NOMO-1 treated with dmso at 0.1 percent for 144 hours (cell line): ENCODE data around the gene GABBR2.
"Not testable (repeated sequence)": the region's sequence is repeated elsewhere in the genome, so short reads cannot be mapped to it uniquely, and the experiment has no call there.

Experiments
- DNase-seq: peaks from one replicate; lab custom pipeline; 2025; ENCODE audit not compliant: unreplicated experiment; lab: John Stamatoyannopoulos, UW

GABBR2 gene

DNA sequence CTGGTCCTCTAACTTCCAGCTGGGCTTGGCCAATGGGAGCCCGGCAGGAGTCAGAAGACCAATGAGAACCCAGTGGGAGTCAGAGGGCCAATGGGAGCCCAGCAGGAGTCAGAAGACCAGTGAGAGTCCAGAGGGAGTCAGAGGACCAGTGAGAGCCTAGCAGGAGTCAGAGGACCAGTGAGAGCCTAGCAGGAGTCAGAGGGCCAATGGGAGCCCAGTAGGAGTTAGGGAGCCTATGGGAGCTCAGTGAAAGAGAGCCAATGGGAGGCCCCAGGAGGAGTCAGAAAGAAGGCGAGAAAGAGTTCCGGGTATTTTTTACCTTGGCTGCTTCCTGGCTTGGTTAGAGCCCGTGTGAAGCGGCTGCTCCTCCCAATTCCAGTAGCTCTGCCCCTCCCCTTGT, 191.0 kb downstream of the GABBR2 start:
- DNase-seq = no peak

DNA sequence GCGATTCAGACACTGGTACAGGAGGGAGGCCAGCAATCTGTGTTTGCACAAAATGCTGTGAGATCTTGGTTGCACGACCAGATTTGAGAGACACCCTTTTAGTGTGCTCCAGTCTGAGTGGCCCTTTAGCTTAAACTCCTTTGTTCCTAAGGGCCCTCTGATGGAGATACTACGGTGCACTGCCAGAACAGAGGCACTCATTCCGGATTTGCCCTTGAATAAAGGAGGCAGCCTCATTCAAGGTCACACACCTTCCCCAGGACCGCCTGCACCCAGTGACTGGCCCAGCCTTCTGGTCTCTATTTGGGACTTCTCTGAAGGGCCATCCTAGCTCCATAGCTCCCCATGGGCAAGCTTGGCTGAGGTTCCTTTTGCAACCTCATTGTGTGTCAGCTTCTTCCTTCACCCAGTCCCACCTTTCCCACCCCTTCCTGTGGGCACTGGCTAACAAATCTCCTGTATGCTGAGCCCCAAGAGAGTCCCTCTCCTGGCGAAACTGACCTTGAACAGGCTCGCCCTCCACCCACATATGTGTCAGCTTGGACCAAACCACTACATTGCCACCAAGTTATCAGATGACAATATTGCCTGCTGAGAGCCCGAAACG, 191.7 kb downstream of the GABBR2 start:
- no peak for DNase-seq

DNA sequence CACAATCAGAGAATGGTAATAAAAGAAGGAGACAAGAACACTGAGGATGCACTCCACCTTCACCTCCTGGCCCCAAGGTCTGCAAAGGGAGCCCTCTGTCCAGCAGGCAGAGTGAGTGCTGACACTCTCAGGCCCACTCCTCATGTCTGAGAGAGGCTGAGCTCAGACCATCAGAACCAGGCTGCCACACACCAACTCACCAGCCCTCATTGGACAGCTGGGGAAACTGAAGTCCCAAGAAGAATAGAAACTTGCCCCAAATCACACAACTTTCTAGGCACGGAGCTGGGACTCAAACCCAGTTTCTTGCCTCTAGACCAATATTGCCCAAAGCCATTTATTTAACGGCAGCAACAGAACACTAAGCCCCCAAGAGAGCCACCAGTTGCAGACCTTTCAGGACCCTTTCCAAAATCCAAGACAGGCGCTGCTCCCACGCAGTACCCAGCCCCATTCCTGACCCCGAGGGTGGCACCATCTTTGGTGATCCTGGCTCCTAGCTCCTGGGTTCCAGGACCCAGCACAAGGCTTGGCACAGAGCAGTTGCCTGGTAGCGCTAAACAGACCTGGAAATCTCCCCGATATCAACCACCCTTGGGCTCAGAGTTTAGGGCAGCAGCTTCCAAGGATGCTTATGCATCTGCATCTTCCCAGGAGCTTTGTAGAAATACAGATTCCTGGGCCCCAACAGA, 192.4 kb downstream of the GABBR2 start:
- no peak for DNase-seq

DNA sequence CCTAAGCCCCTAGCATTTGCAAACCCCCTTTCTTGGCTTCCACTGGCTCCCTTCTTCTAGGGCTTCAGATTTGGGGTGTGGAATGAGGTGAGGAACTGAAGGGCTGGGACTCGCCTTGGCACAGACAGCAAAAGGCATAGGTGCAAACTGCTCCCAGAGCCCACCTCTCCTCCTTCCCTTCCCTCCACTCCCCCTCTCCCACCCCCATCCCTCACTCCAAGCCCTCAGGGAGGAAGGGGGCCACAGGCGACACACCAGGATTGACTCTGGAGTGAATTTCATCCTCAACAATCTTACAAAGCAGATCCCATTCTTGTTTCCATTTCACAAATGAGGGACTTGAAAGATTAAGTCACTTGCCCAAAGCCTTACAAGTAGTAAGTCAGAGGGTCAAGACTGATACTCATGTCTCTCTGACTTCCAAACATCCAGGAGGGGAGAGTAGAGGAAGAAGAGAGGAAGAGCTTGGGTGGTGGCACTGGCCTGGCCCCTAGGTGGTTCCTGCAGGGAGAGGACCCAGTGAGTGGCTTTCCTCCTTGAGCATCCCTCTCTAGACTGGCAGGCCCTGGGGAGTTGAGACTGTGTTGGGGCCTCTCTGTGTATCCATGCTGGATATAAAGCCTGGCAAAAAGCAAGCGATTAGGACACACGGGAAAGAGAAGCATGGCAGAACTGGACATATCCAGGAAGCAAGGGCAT, 193.1 kb downstream of the GABBR2 start:
- DNase-seq = no peak

DNA sequence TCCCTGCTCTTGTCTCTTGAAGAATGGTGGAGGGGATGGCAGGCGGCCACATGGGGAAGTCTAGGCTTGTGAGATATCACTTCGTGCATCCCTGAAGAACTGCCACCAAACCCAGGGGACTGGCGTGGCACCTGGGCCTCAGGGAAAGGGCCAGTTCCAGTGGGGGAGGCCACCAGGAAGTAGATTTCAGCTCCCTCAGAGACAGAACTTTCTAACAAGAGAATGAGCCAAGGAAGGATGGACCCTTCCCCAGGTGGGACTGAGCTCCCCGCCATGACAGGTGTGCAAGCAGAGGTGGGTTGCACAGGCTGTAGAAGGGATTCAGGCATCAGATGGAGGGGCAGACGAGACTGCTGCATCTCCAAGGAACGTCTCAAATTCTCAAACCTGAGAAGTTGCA, 193.9 kb downstream of the GABBR2 start:
- DNase-seq = no peak

DNA sequence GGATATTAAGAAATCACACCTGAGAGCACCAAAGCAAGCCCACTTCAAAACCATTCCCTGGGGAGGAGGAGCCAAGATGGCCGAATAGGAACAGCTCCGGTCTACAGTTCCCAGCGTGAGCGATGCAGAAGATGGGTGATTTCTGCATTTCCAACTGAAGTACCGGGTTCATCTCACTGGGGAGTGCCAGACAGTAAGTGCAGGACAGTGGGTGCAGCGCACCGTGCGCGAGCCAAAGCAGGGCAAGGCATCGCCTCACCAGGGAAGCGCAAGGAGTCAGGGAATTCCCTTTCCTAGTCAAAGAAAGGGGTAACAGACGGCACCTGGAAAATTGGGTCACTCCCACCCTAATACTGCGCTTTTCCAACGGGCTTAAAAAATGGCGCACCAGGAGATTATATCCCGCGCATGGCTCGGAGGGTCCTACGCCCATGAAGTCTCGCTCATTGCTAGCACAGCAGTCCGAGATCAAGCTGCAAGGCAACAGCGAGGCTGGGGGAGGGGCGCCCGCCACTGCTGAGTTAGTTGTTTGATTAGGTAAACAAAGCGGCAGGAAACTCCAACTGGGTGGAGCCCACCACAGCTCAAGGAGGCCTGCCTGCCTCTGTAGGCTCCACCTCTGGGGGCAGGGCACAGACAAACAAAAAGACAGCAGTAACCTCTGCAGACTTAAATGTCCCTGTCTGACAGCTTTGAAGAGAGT, 200.4 kb downstream of the GABBR2 start:
- DNase-seq = not testable (repeated sequence)

DNA sequence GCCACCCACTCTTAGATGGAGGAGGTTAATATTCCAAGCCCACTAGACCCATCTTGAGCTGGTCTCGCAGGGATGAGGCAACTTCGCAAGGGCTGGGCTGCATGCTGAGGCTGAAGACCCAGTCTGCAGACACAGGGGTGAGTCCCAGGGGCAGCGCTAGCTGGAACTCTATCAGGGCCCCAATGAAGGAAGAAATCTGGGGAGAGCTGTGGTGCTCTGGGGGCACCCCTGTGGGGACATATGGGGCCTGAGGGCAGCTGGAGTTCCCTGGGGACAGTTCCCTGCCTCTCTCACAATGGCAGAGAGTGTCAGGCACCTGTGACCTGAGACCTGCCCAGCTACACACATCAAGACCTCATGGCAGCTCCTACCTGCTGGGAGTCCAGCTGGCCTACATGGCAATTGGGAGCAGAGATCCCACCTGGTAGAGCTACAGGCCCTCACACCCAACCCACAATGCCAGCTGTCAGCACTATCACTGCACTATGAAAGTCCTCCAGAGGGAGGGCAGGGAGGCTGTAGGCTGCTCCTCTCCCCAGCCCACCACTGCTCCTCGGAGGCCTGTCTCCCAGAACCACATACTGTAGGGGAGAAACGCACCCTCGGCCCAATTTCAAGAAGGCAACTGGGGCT, 202.2 kb downstream of the GABBR2 start:
- DNase-seq = no peak

DNA sequence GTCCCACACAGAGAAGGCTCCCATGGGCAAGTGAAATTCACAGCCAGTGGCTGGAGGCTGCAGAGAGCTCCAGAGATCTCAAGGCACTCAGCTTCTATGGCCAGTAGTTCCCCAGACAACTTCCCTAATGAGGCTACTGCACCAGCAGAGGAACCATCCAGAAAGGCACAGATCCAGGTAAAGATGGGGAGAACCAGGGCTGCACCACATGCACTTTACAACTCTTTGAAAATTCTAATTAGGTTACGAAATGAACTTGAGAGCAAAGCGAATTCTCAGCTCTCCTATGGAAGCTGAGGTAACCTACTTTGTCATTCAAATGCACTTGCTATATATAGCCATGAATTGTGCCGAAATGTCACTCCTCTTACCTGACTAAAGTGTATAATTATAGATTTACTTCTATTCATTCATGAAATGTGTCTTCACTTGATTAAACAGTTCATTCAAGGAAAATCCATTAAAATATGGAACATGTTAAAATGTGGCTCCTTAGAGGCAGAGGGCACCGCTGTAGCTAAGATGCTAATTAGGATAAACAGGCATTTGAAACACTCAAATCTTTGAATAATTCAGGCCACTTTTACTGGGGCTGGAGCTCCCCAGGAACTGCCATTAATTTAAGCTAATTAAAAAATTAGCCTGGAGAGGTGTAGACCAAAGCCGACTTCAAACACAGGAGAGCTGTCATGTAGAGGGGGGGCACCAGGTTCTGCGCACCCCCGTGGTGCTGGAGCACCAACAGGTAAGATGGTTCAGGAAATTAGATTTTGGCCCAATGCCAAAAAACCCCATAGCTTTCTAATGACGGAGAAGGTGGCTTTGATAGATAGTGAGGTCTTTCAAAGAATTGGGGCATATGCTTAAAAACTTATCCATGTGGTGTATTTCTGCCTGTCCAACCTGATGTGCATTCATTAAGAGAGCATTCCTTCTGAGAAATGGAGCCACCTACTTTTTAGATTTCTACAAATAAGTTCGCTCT, 204.1 kb downstream of the GABBR2 start:
- no peak for DNase-seq

DNA sequence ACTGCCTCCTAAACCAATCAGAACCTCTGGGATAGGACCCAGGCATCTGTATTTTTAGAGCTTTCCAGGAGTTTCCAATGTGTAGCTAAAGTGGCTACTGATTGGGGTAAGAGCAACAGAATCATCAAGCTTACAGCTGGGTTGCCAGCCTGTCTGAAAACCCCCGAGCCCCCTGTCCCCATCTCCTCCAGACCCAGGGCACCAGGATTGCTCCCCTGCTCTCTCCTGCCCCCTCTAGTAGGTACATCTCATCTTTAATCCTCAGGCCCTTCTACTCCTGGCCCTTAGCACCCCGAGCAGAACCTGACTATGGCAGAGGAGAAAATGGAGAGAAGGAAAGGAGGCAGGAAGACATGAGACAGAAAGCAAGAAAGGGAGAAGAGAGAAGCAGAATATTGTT, 204.9 kb downstream of the GABBR2 start:
- DNase-seq = no peak

DNA sequence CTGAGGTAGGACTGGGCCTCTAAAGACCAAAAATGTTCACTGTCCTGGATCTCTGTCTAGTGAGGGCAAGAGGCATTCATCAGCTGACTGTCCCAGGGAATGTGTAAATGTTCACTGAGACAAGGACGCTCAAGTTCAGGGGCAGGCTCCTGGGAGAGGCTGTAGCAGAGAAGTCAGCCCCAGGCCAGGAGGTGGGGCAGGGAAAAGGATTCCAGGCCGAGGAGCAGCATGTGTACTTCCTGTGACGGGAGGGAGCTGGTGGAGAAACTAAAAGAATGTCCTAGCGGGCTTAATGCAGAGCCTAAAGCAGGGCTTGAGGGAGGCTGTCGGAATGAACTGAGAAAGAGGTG, 205.8 kb downstream of the GABBR2 start:
- DNase-seq = no peak

DNA sequence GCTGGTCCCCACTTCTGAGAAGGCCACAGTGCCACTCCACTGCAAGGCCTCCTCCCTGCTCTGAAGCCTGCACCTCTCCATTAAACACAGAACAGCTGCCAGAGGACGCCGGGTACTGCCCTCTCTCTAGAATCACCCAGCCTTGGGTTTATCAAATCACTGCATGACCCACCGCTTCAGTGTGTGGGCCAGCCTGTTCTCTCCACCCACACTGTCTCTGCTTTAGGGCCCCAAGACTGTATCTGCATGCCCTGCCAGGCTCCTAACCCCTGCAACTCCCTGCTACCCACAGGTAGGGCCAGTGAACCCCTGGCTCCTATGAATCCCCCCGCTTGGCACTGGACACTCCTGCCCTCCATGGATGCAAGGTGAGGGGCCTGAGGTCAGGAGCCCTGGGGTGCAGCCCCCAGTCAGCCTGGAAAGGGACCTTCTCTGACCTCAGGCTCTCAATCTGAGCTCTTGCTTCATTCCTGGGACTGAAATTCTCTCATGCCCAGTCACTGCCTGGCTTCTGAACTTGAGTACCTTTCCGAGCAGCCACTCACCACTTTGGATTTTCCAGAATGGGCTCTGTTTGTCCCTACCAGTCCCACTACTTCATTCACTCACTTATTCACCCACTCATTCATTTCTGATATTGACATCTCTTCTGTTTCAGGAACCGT, 206.3 kb downstream of the GABBR2 start:
- DNase-seq = no peak

DNA sequence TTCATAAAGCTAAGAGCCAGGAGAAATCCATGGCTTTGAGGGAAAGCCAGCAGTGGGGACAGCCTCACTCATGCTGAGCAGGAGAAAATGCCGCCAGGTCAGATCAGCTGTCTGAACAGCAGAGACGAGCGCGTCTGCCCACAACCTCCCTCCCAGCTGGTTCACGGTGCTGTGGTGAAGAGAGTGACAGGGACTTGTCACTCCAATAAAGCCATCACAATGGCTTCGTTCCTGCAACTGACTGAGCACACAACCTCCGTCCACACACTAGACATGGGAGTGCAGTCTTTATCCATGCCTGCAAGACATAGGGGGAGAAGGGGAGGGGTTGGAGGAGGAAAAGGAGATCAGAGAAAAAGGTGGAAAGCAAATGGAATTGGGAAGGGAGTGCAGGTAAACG, 206.9 kb downstream of the GABBR2 start:
- no peak for DNase-seq

DNA sequence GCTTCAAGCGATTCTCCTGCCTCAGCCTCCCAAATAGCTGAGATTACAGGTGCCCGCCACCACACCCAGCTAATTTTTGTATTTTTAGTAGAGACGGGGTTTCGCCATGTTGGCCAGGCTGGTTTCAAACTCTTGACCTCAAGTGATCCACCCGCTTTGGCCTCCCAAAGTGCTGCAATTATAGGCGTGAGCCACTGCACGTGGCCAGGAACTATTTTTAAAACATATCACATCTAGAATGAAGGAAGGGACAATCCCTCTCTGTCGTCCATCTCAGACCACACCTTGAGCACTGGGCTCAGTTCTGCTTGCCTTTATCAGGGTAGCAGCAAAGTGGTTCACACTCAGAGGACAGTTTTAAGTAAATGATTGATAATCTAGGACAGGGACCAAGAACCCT, 207.5 kb downstream of the GABBR2 start:
- not testable (repeated sequence) for DNase-seq

DNA sequence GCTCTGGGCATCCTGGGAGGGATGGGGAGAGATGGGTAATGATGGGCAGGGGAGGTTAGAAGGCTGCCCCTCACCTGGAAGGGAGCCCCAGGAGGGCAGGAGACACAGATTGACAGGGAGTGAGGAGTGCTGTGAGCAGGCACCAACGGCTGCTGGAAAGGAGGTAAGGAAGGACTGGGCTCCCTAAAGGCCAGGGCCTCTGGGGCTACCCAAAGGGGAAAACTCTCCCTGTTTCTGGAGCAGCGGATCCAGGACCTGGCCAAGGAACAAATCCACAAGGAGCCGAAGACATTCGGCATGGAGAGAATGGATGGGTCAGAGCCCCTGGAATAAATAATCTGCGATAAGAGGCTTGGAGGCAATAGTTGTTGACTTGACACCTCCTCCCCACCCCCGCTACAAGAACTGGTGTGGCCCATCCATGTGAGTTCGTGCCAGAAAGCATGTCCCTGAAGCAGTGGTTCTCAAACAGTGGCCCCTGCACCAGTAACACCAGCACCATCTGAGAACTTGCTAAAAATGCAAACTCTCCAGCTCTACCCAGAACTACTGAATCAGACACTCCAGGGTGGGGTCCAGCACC, 208.3 kb downstream of the GABBR2 start:
- DNase-seq = no peak

DNA sequence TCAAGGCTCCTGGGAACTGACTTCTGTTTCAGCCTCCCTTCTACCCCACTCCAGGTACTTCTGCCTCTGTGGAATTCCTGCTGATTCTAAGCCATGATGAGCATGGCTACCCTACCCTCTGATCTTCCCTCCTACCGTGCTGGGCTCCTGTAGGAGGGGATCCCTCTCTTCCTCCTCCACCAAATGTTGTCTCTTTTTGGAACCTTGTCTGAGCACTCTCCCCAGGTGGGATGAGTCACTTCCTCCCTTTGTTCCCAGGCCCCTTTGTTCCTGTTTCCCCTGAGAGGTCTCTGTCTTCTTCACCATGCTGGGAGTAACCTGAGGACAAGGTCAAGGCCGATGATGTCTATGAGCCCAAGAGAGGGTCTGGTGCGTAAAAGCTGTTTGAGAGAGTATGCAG, 213.2 kb downstream of the GABBR2 start:
- no peak for DNase-seq

DNA sequence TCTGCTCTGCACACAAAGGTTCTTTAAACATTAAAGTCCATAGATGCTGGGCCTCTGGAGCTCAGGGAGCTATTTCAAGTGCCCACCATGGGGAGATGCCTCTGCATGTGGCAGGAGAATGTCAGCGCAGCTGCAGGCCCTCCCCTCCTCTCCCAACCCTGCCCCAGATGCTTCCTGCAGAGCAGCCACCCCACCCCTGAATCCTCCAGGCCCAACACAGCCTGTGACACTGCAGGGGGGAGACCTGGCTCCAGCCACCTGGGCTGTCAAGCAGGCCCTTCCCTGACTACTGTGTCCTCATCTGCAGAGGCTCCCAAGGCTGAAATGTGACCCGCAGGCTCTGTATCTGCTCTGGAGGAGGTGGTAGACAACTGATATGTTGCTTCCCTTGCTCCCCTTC, 213.9 kb downstream of the GABBR2 start:
- DNase-seq = no peak

DNA sequence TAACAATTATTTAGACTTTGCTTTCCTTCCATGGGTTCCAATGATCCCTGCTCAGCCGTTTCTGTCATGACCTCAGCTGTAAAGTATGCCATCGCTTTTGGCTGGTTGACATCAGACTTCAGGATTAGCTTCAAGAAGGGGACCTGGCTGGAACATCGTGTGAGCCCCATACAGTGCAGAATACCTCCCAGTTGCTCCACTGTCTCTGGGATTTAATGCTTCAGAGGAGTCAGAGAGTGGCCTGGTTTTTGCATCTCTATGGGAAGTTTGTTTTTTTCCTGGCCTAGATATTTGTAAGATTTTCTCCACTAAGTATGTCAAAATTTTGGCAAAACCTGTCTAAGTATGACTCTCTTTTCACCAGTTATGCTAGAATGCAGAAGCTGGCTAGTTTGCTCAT, 216.9 kb downstream of the GABBR2 start:
- DNase-seq = no peak

DNA sequence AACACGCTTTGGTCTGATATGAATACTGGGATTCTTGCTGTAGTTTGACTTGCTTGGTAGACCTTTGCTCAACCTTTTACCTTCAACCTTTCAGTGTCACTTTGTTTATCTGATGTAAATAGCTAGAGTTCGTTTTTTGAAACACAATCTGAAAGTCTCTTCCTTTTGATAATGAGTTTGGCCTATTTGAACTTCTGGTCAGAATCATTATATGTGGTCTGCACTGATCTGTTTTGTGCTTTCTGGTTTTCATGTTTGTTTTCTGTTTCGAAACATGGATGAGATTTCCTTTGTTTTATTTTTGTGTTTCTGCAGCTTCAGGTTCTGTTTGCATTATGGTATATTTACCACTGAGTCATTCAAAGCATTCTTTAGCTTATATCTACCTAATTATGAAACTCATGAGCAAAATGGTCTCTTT, 217.5 kb downstream of the GABBR2 start:
- no peak for DNase-seq

DNA sequence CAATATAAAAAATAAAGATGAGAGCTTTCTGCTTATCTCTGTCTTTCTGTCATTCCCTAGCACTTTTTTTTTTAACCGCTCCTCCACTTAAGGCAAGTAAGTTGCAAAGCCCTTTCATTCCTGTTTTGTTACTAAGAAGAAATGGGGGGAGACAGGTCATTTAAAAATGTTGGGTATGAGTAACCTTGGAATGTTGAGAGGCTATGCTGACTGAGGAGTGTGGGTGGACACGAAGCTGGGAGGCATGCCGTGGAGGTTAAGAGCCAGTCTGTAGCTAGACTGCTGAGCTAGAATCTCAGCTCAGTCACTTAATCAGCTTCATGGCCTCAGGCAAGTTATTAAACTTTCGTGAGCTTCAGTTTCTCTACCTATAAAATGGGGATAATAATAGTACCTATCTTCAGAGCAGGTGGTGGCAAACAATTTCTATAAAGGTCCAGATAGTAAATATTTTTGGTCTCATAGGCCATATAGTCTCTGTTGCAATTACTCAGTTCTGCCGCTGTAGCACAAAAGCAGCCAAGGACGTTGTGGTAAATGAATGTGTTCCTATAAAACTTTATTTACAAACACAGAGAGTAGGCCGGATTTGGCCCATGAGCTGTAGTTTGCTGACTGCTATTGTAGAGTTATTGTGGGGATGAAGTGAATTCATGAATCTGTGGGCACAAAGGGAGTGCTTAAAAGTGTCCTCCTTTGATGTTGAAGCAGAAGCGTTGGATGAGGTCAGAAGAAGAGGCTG, 220.0 kb downstream of the GABBR2 start:
- no peak for DNase-seq
